ENCODE results near the gene PALB2. TPM values are rescaled to one million over a fixed set of nuclear protein-coding genes. Genes with fewer than 3 reads are reported as not detected.

Gene PALB2
- total and polyA plus RNA-seq, 12 donors = 2.5 to 8.6 (median 4.7) TPM

DNA sequence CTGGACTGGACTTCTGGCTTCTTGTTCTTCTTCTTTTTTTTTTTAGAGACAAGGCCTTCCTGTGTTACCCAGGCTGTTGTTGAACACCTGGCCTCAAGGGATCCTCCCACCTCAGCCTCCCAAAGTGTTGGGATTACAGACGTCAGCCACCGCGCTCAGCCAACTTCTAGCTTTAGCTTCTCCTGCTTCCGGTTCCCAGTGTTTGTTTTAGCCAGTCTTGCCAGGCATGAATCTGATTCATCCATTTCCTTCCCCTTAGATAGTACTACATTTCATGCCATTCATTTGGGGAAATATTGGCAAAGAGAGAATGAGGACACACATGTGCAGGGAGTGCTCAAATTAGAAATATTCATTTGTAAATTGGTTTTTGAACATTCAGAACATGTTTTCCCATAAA lies 32.9 kb downstream of the PALB2 start:
- WGBS, 2 donors = 53 to 64% methylated on average over 4 of the region's 4 CpGs
- intact Hi-C loops (cut with DNase I) = loop anchor here in 1 of 10 donors (10.0 kb wide), 1 partner anchor 57 kb away; no protein-coding TSS in a partner anchor
- H3K4me3 ChIP-seq = no peak overlapping the region
- DNase-seq (peak in 1 of 2 donors; percentile 9), ATAC-seq (peak in 1 of 8 donors; percentile 16)
- no peaks in the 10 kb centered on the region for H3K27me3 ChIP-seq
- H3K27ac ChIP-seq = peak overlapping the region in 1 of 10 donors; percentile 50
- H3K4me1 ChIP-seq = peaks cover 0 to 11% (median 0%) of the 10 kb centered on the region in 9 donors
- no peaks in the 10 kb centered on the region for H3K9me3 ChIP-seq
- TF ChIP-seq, protein P1, sequence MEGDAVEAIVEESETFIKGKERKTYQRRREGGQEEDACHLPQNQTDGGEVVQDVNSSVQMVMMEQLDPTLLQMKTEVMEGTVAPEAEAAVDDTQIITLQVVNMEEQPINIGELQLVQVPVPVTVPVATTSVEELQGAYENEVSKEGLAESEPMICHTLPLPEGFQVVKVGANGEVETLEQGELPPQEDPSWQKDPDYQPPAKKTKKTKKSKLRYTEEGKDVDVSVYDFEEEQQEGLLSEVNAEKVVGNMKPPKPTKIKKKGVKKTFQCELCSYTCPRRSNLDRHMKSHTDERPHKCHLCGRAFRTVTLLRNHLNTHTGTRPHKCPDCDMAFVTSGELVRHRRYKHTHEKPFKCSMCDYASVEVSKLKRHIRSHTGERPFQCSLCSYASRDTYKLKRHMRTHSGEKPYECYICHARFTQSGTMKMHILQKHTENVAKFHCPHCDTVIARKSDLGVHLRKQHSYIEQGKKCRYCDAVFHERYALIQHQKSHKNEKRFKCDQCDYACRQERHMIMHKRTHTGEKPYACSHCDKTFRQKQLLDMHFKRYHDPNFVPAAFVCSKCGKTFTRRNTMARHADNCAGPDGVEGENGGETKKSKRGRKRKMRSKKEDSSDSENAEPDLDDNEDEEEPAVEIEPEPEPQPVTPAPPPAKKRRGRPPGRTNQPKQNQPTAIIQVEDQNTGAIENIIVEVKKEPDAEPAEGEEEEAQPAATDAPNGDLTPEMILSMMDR (IDR thresholded peaks at IDR 0.05) = no peak
- peaks cover 0 to 93% (median 18%) of the 10 kb centered on the region in 9 donors for H3K36me3 ChIP-seq

- H3K27ac ChIP-seq = peak overlapping the region in 1 of 10 donors; percentile 50
- H3K27me3 ChIP-seq = no peaks in the 10 kb centered on the region
- peaks cover 0 to 11% (median 0%) of the 10 kb centered on the region in 9 donors for H3K4me1 ChIP-seq
- H3K36me3 ChIP-seq = peaks cover 0 to 93% (median 18%) of the 10 kb centered on the region in 9 donors
- ATAC-seq = no peak
- H3K4me3 ChIP-seq = no peak overlapping the region
- intact Hi-C loops (cut with DNase I) = loop anchor here in 1 of 10 donors (10.0 kb wide), 1 partner anchor 57 kb away; no protein-coding TSS in a partner anchor
- WGBS, 2 donors = 77 to 83% methylated on average over 6 of the region's 6 CpGs
- TF ChIP-seq, protein P1 (IDR thresholded peaks at IDR 0.05) = no peak
- no peaks in the 10 kb centered on the region for H3K9me3 ChIP-seq
- no peak for DNase-seq
These were observed 33.4 kb downstream of the PALB2 start for GRCh38 chr16:23607726-23608125.

- TF ChIP-seq, protein P1 (IDR thresholded peaks at IDR 0.05) = peak in 5 of 9 donors; percentile 11 to 18 (median 13)
- ATAC-seq = peak in 2 of 8 donors; percentile 12 to 15
- H3K27ac ChIP-seq = peak overlapping the region in 4 of 10 donors; percentile 92 to 96 (median 94)
- peak overlapping the region in 1 of 10 donors; percentile 95 for H3K4me3 ChIP-seq
- peak in 1 of 2 donors; percentile 15 for DNase-seq
- no peaks in the 10 kb centered on the region for H3K9me3 ChIP-seq
- intact Hi-C loops (cut with DNase I) = loop anchor here in 4 of 10 donors (2.0 to 5.0 kb wide), 2 partner anchors 40 kb away; partner anchors contain the start of genes EARS2 (in 4 of the 4) and UBFD1 (in 4 of the 4)
- H3K27me3 ChIP-seq = no peaks in the 10 kb centered on the region
- peaks cover 0 to 44% (median 0%) of the 10 kb centered on the region in 9 donors for H3K36me3 ChIP-seq
- H3K4me1 ChIP-seq = peaks cover 7 to 40% (median 27%) of the 10 kb centered on the region in 9 donors
- 72 to 76% methylated on average over 11 of the region's 11 CpGs for WGBS, 2 donors
These were observed 43.9 kb downstream of the PALB2 start for GRCh38 chr16:23597003-23597756.

GRCh38 chr16:23595951-23596720 lies 45.0 kb downstream of the PALB2 start, which contains the start of gene NDUFAB1:
TSS of gene NDUFAB1 (minus strand) at chr16:23596316. CDS start at chr16:23596290, 26 bp downstream.
- Histone ChIP-seq H3K27me3 (no peaks in the 10 kb centered on the region), H3K4me1 (peaks cover 7 to 46% (median 27%) of the 10 kb centered on the region in 9 donors), H3K27ac (peak within 1 kb of the TSS; percentile 78 to 96 (median 94)), H3K36me3 (peaks cover 0 to 44% (median 8%) of the 10 kb centered on the region in 9 donors), H3K9me3 (no peaks in the 10 kb centered on the region), H3K4me3 (peak within 1 kb of the TSS; percentile 55 to 100 (median 96))
- intact Hi-C loops (cut with DNase I) = loop anchor here in 7 of 10 donors (1.0 to 5.0 kb wide), 4 partner anchors 31 to 39 kb away; partner anchors contain the start of genes EARS2 (in 6 of the 7) and UBFD1 (in 6 of the 7)
- peak; percentile 89 to 93 for DNase-seq
- peak; percentile 95 to 99 (median 98) for ATAC-seq
- WGBS, 2 donors = 2% methylated on average over 65 to 67 of the region's 67 CpGs
- TF ChIP-seq, protein P1 (IDR thresholded peaks at IDR 0.05) = peak; percentile 99 to 100 (median 100)

Measured in heart right ventricle (tissue), 16 donors.